Measurements from ENCODE around the gene UBE2D1.
"Not testable (repeated sequence)": the region's sequence is repeated elsewhere in the genome, so short reads cannot be mapped to it uniquely, and the experiment has no call there.

The UBE2D1 gene

DNA sequence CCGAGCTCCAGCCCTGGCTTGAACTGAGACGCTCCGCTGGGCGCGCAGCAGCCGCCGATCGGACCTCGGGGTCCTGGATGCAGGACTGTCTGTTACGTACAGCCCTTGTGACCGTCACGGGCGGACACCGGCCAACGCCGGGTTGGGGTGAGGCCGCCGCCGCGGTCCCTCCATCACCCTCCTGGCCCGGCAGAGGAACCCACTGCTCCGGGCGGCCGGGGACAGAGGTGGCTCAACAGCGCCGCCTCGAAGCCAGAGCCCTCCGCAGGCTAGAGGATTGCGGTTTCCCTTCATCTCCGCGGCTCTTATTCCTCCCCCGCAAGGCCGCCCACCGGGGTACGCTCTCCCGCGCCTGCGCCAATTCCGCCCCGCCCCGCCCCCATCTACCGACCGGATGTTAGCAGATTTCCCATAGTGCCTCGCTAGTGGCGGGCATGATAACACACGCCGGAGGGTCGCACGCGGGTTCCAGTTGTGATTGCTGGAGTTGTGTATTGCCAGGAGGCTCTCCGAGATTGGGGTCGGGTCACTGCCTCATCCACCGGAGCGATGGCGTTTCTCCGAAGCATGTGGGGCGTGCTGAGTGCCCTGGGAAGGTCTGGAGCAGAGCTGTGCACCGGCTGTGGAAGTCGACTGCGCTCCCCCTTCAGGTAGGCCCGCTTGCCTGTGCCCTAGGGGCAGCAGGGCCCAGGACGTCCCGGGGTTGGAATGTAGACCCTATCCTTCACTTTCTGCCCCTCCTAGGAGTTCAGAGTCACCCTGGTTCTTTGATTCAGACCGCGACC lies 50.4 kb downstream of the UBE2D1 start, which contains the start of gene TFAM:
TSS of gene TFAM (plus strand) at position 412 of the 785 bp plus-strand sequence. CDS start at position 550, 138 bp downstream.
- peak; percentile 82 for DNase-seq

DNA sequence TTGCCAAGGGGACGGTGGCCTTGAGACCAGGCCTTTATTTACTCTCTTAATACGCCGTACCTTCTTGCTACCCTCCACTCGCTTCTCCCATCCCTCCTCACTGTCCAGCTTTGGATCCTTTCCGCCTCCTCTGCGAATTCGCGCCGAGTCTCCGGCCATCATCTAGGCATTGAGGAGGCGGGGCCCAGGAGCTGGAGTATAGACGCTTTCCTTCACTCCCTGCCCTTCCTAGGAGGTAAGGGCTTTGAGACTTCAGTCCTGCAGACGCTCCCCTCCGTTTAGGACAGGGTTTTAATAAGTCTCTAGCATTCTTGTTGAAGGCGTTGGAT lies 50.9 kb downstream of the UBE2D1 start:
- DNase-seq = no peak

DNA sequence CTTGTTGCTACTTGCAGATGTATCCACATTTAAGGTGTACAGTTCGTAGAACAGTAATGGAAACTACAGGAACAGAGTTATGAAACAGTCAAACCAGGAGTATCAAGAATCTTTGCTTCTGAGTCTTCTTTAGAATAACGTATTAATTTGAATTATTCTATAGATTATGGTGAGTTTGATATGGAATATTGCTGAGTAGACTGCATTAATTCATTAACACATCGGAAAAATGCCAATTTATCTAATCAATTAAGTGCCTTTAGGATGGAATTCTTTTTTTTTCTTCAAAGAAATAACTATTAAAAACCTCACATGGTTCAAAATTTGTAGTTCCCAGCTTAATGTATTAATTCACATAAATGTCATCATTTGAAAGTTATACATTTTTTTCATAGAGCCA lies 54.2 kb downstream of the UBE2D1 start:
- no peak for DNase-seq

DNA sequence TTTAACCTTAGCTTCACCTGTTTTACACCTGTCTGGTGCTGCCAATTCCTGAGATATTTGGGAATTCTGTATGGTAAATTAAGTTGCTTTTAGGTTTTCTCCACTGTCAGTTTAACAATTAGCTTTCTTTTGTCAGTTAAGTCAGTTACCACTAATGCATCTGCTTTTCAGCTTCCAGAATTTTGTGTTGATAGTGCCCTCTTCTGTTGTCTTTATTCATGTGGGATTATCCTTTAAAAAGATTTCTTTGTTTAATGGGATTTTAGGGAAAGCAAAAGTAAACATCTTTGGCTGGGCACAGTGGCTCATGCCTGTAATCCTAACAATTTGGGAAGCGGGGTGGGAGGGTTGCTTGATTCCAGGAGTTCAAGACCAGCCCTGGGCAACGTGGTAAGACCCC lies 58.5 kb downstream of the UBE2D1 start:
- DNase-seq = no peak

DNA sequence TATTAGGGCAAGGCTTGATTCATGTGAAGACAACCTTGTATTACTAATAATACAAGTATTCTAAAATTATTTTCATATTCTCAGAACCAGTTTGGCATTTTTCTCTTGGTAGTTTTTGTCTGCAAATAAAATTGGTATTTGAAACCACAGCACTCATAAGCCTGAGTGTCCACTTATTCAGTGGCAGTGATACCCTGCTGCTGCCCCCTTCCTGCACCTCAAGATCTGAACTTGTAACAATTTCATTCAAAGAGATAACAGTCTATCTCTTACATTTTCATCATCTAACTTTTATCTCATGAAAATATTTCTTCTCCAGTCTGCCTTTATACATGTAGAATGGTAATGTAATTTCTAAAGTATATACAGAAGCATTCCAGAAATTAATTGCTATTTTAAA lies 59.7 kb downstream of the UBE2D1 start:
- DNase-seq = no peak

DNA sequence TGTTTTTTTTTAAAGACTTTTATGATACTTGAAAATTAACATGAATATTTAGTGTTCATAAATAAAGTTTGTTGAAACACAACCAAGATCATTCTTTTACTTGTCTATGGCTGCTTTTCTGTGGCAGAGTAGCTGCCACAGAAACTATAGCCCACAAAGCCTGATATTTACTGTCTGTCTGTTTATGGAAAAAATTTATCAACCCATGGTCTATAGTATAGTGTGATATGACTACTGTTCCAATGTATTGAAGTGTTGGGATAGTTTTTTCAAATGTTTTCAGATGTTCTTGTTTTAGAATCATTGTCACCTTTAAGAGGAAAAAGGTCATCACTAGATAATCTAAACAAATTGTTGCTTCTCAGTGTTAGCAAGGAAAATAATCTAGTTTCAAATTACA lies 61.3 kb downstream of the UBE2D1 start:
- DNase-seq = no peak

DNA sequence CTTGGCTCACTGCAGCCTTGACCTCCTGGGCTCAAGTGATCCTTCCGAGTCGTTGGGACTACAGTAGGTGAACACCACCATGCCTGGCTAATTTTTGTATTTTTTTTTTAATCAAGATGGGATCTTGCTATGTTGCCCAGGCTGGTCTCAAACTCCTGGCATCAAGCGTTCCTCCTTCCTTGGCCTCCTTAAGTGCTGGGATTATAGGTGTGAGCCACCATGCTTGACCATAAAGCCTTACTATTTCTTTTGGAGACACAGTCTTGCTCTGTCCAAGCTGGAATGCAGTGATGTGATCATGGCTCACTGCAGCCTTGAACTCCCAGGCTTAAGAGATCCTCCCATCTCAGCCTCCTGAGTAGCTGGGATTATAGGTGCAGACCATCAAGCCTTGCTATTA lies 63.0 kb downstream of the UBE2D1 start:
- no peak for DNase-seq

DNA sequence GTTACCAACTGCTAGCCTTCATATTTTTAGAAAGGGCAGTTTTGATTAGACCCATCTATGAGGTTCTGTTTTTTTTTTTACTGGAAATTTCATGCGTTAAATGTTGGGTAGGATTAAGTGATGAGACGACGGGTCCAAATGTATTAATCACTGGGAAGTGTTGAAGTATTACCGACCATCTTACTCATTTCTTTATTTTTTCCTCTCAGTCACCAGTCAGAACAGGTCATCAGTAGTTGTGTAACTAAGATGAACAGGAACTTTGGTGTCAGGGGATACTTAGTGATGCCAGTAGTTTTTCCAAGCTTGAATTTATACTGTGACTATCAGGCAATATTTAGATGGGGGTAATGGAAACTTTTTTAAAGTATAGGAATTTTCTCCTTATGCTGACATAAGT lies 64.6 kb downstream of the UBE2D1 start:
- no peak for DNase-seq

DNA sequence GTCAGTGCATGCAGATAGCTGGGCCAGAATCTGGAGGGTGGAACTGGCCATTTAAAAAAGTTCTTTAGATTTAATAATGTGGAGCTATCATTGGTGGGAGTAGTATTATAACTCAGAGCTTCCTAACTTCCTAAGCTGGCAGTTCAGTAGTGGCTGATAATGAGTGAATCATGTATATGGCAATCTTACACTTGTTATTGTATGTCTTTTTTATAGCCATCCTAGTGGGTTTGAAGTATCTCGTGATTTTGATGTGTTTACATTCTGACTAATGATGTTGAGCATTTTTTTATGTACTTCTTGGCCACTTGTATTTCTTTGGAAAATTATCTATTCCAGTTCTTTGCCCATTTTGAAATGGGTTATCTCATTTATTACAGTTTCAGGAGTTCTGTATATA lies 65.8 kb downstream of the UBE2D1 start:
- no peak for DNase-seq

DNA sequence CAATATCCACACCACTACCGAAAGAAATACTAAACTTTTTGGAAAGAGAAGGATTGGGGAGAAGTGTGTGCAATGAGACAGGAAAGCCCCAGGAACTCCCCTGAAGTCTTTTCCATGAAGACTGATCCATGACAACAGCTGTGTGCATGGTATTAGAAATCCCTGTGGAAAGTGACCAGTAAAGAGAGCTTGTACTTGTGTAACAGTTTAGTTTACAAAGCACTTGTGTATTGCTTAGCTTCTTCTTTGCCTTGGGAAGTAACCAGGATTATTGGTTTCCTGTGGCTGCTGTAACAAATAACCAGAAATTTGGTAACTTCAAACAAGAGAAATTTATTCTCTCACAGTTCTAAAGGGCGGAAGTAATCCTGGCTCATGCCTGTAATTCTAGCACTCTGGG lies 69.2 kb downstream of the UBE2D1 start:
- no peak for DNase-seq

DNA sequence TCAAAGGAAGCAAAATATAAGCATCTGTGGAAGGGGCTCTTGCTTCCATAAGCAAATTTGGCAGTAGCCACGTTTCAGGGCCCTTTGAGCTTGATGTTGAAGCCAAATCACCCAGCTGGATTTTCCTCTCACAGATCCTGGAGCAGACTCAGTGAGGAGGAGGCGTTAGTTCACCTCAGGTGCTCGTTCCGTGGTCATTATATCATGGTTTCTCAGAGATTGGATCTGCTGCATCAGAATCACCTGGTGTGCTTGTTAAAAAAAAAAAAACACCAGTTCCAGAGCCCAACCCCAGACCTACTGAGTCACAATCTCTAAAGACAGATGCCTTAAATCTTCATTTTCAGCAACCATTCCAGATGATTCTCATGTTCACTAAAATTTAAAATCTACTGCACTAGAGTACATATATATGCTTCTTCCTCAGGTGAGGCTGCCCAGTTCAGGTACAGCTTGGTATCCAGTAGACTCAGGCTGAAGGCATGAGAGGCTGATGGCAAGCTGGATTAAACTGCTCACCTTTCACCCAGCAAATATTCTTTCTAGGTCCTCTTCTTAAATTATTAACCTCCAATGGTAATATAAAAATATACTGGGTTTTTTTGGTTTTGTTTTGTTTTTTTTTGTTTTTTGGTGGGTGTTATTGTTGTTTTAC lies 75.3 kb downstream of the UBE2D1 start:
- DNase-seq = no peak

DNA sequence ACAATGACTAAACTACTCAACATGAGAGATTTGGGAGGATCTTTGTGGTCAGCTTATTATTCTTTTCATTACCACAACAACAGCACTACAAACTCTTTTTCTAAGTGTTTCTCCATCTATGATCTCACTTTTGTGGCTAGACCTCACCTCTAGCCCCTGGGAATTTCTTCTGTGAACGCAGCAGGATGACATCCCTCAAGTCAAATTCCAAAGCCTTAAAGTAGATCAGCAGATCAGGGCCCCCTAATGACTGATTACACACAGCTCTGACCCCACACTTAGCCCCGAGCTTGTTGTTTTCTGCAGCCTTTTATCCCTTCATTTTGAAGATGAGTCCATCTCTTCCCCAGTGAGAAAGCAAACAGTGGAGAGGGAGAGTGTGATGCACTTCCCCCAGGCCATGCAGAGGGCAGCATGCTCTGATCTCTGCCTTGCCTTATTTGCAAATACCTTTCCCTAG lies 77.7 kb downstream of the UBE2D1 start:
- DNase-seq = no peak

DNA sequence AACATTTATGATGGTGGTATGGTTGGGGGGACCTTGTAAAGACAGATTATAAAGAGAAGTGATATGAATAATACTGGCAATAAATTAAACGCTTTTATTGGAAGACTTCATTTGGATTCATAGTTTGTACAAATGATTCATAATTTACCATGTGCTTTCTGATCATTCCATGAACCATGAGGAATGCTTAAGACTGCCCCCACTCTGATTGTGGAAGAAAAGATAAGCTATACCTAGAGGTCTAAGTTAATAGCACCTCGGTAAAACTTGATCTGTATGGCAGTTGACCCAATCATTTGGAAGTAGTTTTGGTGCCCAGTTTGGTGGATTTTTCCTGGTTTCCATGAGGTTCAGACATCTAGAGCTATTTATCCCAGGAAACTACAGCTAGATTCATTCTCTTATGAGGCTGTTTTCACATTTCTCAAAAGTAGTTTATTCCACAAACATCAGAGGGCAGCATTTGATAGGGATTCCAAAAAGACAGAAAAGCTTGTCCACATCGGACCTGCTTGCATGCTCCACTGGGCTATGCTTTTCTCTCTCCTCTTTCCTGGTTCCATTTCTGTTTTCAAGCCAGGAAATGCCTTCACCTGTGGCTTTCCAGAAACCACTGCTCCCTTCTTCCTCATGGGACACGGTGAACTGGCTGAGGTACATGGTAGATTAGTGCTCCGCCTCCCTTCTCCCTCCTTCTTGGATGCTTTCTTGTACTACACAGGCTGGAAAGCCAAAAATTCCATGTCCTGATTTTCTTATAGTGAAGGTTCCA lies 79.7 kb downstream of the UBE2D1 start:
- no peak for DNase-seq

DNA sequence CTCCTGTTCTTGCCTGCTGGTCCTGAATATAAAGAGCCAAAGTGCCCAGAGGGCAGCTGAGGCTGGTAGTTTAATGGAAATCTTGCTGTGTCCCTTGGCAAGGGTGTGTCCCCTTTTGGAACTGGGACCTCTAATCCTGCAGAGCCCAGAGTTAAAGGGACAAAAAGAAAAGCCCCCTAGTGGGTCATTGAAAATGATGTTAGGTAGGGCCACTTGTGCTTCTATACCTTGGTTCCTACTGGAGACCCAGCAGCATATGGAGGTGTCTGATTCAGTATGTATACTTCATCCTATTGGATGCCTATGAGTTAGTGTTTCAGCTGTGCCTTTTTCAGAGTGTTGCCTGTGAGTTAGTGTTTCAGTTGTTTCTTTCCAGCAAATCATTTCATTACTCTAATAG lies 81.0 kb downstream of the UBE2D1 start:
- no peak for DNase-seq

DNA sequence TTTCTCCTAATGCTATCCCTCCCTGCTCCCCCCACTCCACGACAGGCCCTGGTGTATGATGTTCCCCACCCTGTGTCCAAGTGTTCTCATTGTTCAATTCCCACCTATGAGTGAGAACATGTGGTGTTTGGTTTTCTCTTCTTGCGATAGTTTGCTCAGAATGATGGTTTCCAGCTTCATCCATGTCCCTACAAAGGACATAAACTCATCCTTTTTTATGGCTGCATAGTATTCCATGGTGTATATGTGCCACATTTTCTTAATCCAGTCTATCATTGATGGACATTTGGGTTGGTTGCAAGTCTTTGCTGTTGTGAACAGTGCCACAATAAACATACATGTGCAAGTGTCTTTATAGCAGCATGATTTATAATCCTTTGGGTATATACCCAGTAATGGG lies 83.1 kb downstream of the UBE2D1 start:
- not testable (repeated sequence) for DNase-seq
